ENCODE data around the gene MON2. TPM values are rescaled to one million over a fixed set of nuclear protein-coding genes. Genes with fewer than 3 reads are reported as not detected.

Gene MON2
- total RNA-seq, 5 donors from 2014 or later (not counting 1 experiment from before 2014, with no cell fraction given): 61.2 to 73.2 (median 66.5) TPM

- no CpG with 5 or more reads among the region's 1 CpG for WGBS (ENCODE audit: insufficient coverage)
- ATAC-seq (replicated peaks in 1 of 4) (no peak), DNase-seq (no peak)
- H3K27ac Mint-ChIP-seq: no peak overlapping the region
- Histone ChIP-seq H3K9me3 (no peaks in the 10 kb centered on the region), H3K27me3 (replicated peaks in 1 of 2; ENCODE audit: control insufficient read depth in 2 of 2, extremely low read depth in 1 of 2, insufficient read depth in 2 of 2, low read length in 1 of 2) (no peaks in the 10 kb centered on the region), H3K36me3 (ENCODE audit: control insufficient read depth in 2 of 2, extremely low read depth in 1 of 2, insufficient read depth in 1 of 2, low read length in 1 of 2) (peaks cover 0 to 25% of the 10 kb centered on the region in 2 donors), H3K4me3 (ENCODE audit: control insufficient read depth in 1 of 2, extremely low read depth in 1 of 2, low read length in 1 of 2) (no peak overlapping the region), H3K4me1 (ENCODE audit: control insufficient read depth in 1 of 2, extremely low read depth in 1 of 2, insufficient read depth in 2 of 2, low read length in 2 of 2) (no peaks in the 10 kb centered on the region), H3K27ac (ENCODE audit: low read length) (no peak overlapping the region)
- CTCF ChIA-PET: interaction anchor here in 1 of 2 donors (2.4 kb wide), 1 partner anchor 218 kb away, joined by 16 read pairs; no protein-coding TSS in a partner anchor
- H3K27me3 Mint-ChIP-seq: no peaks in the 10 kb centered on the region
- no peaks in the 10 kb centered on the region for H3K4me1 Mint-ChIP-seq
- H3K4me3 Mint-ChIP-seq: no peak overlapping the region
- no peaks in the 10 kb centered on the region for H3K9me3 Mint-ChIP-seq
- POLR2A ChIA-PET: no interaction called here
- peaks cover 24% of the 10 kb centered on the region for H3K36me3 Mint-ChIP-seq
Observed at GRCh38 chr12:62576503-62576902, 109.9 kb downstream of the MON2 start.

DNA sequence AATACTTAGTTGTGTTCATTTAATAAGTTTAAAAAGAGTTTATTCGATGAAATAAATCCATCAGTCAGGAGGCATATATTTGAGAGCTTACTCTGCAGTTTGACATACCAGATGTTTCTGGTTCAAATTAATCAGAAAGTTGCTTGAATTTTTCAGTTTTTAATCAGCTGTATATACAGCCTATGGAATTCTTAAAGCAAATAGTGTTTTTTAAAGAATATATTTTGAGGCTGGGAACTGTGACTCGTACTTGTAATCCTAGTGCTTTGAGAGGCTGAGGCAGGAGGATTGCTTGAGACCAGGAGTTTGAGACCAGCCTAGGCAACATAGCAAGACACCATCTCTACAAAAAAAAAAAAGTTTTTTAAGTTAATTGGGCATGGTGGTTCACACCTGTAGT is 112.1 kb downstream of the MON2 start:
- Histone ChIP-seq H3K36me3 (ENCODE audit: control insufficient read depth in 2 of 2, extremely low read depth in 1 of 2, insufficient read depth in 1 of 2, low read length in 1 of 2) (peaks cover 0 to 33% of the 10 kb centered on the region in 2 donors), H3K9me3 (no peaks in the 10 kb centered on the region)

GRCh38 chr12:62581288-62582064 is 114.8 kb downstream of the MON2 start:
- Histone ChIP-seq H3K9me3 (no peaks in the 10 kb centered on the region), H3K4me1 (ENCODE audit: control insufficient read depth in 1 of 2, extremely low read depth in 1 of 2, insufficient read depth in 2 of 2, low read length in 2 of 2) (no peaks in the 10 kb centered on the region), H3K36me3 (ENCODE audit: control insufficient read depth in 2 of 2, extremely low read depth in 1 of 2, insufficient read depth in 1 of 2, low read length in 1 of 2) (peaks cover 0 to 34% of the 10 kb centered on the region in 2 donors), H3K4me3 (ENCODE audit: control insufficient read depth in 1 of 2, extremely low read depth in 1 of 2, low read length in 1 of 2) (no peak overlapping the region), H3K27me3 (replicated peaks in 1 of 2; ENCODE audit: control insufficient read depth in 2 of 2, extremely low read depth in 1 of 2, insufficient read depth in 2 of 2, low read length in 1 of 2) (no peaks in the 10 kb centered on the region), H3K27ac (ENCODE audit: low read length) (no peak overlapping the region)
- WGBS (ENCODE audit: insufficient coverage): 95% methylated on average over 4 of the region's 12 CpGs
- peak in 3 of 4 experiments; percentile 50 to 61 (median 52) for ATAC-seq (replicated peaks in 1 of 4)
- Mint-ChIP-seq H3K27me3 (no peaks in the 10 kb centered on the region), H3K4me1 (peaks cover 0 to 6% (median 0%) of the 10 kb centered on the region in 3 donors), H3K4me3 (no peak overlapping the region), H3K27ac (no peak overlapping the region), H3K9me3 (no peaks in the 10 kb centered on the region), H3K36me3 (peaks cover 23% of the 10 kb centered on the region)
- POLR2A ChIA-PET: interaction anchor here in 1 of 2 donors (1.1 kb wide), 1 partner anchor 21 kb away, joined by 3 read pairs; no protein-coding TSS in a partner anchor
- CTCF ChIA-PET: interaction anchor here (0.6 to 5.0 kb wide), 9 partner anchors 8 to 237 kb away, joined by 3 to 66 read pairs (median 5); no protein-coding TSS in a partner anchor
- DNase-seq: peak in 1 of 35 experiments; percentile 66

More for the DNA sequence above, 112.1 kb downstream of the MON2 start:
- no CpG with 5 or more reads among the region's 2 CpGs for WGBS (ENCODE audit: insufficient coverage)
- Mint-ChIP-seq H3K27me3 (no peaks in the 10 kb centered on the region), H3K4me1 (peaks cover 0 to 6% (median 0%) of the 10 kb centered on the region in 3 donors), H3K9me3 (no peaks in the 10 kb centered on the region), H3K4me3 (no peak overlapping the region), H3K27ac (no peak overlapping the region), H3K36me3 (peaks cover 31% of the 10 kb centered on the region)
- no peak for ATAC-seq (replicated peaks in 1 of 4)
- no peak for DNase-seq
- Histone ChIP-seq H3K27me3 (replicated peaks in 1 of 2; ENCODE audit: control insufficient read depth in 2 of 2, extremely low read depth in 1 of 2, insufficient read depth in 2 of 2, low read length in 1 of 2) (no peaks in the 10 kb centered on the region), H3K4me1 (ENCODE audit: control insufficient read depth in 1 of 2, extremely low read depth in 1 of 2, insufficient read depth in 2 of 2, low read length in 2 of 2) (no peaks in the 10 kb centered on the region), H3K27ac (ENCODE audit: low read length) (no peak overlapping the region), H3K4me3 (ENCODE audit: control insufficient read depth in 1 of 2, extremely low read depth in 1 of 2, low read length in 1 of 2) (no peak overlapping the region)
- ChIA-PET POLR2A (no interaction called here), CTCF (interaction anchor here (0.6 to 5.0 kb wide), 6 partner anchors 140 to 240 kb away, joined by 3 to 66 read pairs (median 4); no protein-coding TSS in a partner anchor)

DNA sequence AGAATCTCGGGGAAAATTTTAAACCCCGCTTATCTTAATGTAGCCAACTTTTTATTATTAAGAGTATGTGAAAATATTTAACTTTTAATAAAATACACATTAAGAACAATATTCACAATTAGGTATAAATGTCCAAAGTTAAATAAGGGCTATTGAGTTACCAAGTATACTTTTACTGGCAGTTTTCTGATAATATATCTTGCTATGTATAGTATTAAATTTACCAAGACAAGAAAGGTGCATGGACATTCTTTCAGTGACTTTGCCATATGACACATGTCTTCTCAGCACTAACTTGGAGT is 115.4 kb downstream of the MON2 start:
- Histone ChIP-seq H3K4me3 (ENCODE audit: control insufficient read depth in 1 of 2, extremely low read depth in 1 of 2, low read length in 1 of 2) (no peak overlapping the region), H3K27me3 (replicated peaks in 1 of 2; ENCODE audit: control insufficient read depth in 2 of 2, extremely low read depth in 1 of 2, insufficient read depth in 2 of 2, low read length in 1 of 2) (no peaks in the 10 kb centered on the region), H3K9me3 (no peaks in the 10 kb centered on the region), H3K36me3 (ENCODE audit: control insufficient read depth in 2 of 2, extremely low read depth in 1 of 2, insufficient read depth in 1 of 2, low read length in 1 of 2) (peaks cover 0 to 34% of the 10 kb centered on the region in 2 donors), H3K4me1 (ENCODE audit: control insufficient read depth in 1 of 2, extremely low read depth in 1 of 2, insufficient read depth in 2 of 2, low read length in 2 of 2) (no peaks in the 10 kb centered on the region), H3K27ac (ENCODE audit: low read length) (no peak overlapping the region)
- ChIA-PET CTCF (interaction anchor here (0.6 to 5.0 kb wide), 12 partner anchors 9 to 1612 kb away, joined by 3 to 66 read pairs (median 3); no protein-coding TSS in a partner anchor), POLR2A (interaction anchor here in 1 of 2 donors (0.6 to 1.1 kb wide), 2 partner anchors 21 to 115 kb away, joined by 3 read pairs; partner anchors contain the start of gene MON2)
- no peak for ATAC-seq (replicated peaks in 1 of 4)
- Mint-ChIP-seq H3K27me3 (no peaks in the 10 kb centered on the region), H3K4me1 (peaks cover 0 to 6% (median 0%) of the 10 kb centered on the region in 3 donors), H3K27ac (no peak overlapping the region), H3K36me3 (peaks cover 25% of the 10 kb centered on the region), H3K4me3 (no peak overlapping the region), H3K9me3 (no peaks in the 10 kb centered on the region)
- DNase-seq: no peak
- no CpG with 5 or more reads among the region's 2 CpGs for WGBS (ENCODE audit: insufficient coverage)

DNA sequence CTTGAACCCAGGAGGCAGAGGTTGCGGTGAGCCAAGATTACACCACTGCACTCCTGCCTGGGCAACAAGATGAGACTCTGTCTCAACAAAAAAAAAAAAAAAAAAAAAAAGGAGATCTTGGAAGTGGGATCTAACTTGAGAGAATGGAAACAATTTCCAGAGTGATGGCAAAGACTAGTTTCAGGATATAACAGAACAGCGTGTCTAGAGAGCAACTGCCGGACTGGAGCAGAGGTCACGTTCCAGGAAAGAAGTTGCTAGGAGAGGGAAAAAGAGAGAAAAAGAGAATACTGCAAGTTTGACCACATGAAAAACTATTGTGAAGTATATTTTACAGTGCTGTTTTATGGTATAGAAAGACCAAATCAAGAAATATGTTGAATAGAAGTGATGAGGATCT is 118.0 kb downstream of the MON2 start:
- Histone ChIP-seq H3K36me3 (ENCODE audit: control insufficient read depth in 2 of 2, extremely low read depth in 1 of 2, insufficient read depth in 1 of 2, low read length in 1 of 2) (peaks cover 0 to 36% of the 10 kb centered on the region in 2 donors), H3K4me3 (ENCODE audit: control insufficient read depth in 1 of 2, extremely low read depth in 1 of 2, low read length in 1 of 2) (no peak overlapping the region), H3K27me3 (replicated peaks in 1 of 2; ENCODE audit: control insufficient read depth in 2 of 2, extremely low read depth in 1 of 2, insufficient read depth in 2 of 2, low read length in 1 of 2) (no peaks in the 10 kb centered on the region), H3K9me3 (no peaks in the 10 kb centered on the region), H3K27ac (ENCODE audit: low read length) (no peak overlapping the region), H3K4me1 (ENCODE audit: control insufficient read depth in 1 of 2, extremely low read depth in 1 of 2, insufficient read depth in 2 of 2, low read length in 2 of 2) (no peaks in the 10 kb centered on the region)
- ChIA-PET POLR2A (no interaction called here), CTCF (interaction anchor here (0.7 to 2.1 kb wide), 5 partner anchors 10 to 213 kb away, joined by 3 to 5 read pairs (median 4); no protein-coding TSS in a partner anchor)
- H3K4me1 Mint-ChIP-seq: peaks cover 0 to 6% (median 0%) of the 10 kb centered on the region in 3 donors
- no peaks in the 10 kb centered on the region for H3K27me3 Mint-ChIP-seq
- WGBS (ENCODE audit: insufficient coverage): 100% methylated on average over 3 of the region's 4 CpGs
- ATAC-seq (replicated peaks in 1 of 4): no peak
- H3K9me3 Mint-ChIP-seq: no peaks in the 10 kb centered on the region
- H3K4me3 Mint-ChIP-seq: no peak overlapping the region
- no peak overlapping the region for H3K27ac Mint-ChIP-seq
- peaks cover 24% of the 10 kb centered on the region for H3K36me3 Mint-ChIP-seq
- DNase-seq: no peak

DNA sequence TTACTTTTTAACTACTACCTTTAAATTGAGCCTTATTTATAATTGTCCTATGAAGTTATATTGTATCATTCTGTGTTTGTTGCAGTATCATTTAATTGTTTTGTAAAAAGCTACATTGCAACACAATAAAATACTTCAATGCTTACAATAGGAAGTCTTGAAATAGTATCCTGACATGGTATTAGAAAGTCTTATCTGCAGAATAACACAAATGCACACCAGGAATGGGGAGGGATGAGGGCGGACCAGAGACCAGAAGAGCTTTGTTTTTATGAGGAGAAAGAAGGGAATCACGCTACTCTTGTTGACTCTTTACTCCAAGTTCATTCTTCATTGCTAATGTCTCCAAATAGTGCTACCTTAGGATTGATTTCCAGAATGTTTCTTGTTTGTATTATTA is 120.2 kb downstream of the MON2 start:
- Histone ChIP-seq H3K27ac (ENCODE audit: low read length) (no peak overlapping the region), H3K4me3 (ENCODE audit: control insufficient read depth in 1 of 2, extremely low read depth in 1 of 2, low read length in 1 of 2) (no peak overlapping the region), H3K27me3 (replicated peaks in 1 of 2; ENCODE audit: control insufficient read depth in 2 of 2, extremely low read depth in 1 of 2, insufficient read depth in 2 of 2, low read length in 1 of 2) (no peaks in the 10 kb centered on the region), H3K4me1 (ENCODE audit: control insufficient read depth in 1 of 2, extremely low read depth in 1 of 2, insufficient read depth in 2 of 2, low read length in 2 of 2) (no peaks in the 10 kb centered on the region), H3K9me3 (no peaks in the 10 kb centered on the region), H3K36me3 (ENCODE audit: control insufficient read depth in 2 of 2, extremely low read depth in 1 of 2, insufficient read depth in 1 of 2, low read length in 1 of 2) (peaks cover 0 to 34% of the 10 kb centered on the region in 2 donors)
- ATAC-seq (replicated peaks in 1 of 4): no peak
- peaks cover 0 to 6% (median 0%) of the 10 kb centered on the region in 3 donors for H3K4me1 Mint-ChIP-seq
- no peak overlapping the region for H3K4me3 Mint-ChIP-seq
- WGBS (ENCODE audit: insufficient coverage): no CpG with 5 or more reads among the region's 2 CpGs
- no peaks in the 10 kb centered on the region for H3K27me3 Mint-ChIP-seq
- DNase-seq: no peak
- peaks cover 37% of the 10 kb centered on the region for H3K36me3 Mint-ChIP-seq
- H3K27ac Mint-ChIP-seq: no peak overlapping the region
- ChIA-PET POLR2A (interaction anchor here (0.5 to 0.6 kb wide), 2 partner anchors 41 to 224 kb away, joined by 3 read pairs; no protein-coding TSS in a partner anchor), CTCF (no interaction called here)
- H3K9me3 Mint-ChIP-seq: no peaks in the 10 kb centered on the region
